VCaP (cell line): ENCODE data around the gene MS4A1.
"Not testable (repeated sequence)": the region's sequence is repeated elsewhere in the genome, so short reads cannot be mapped to it uniquely, and the experiment has no call there.

ENCODE experiments used
- H3K27ac ChIP-seq: fragments of 450-650 bp; 2 replicates; pipeline ENCODE4 v1.5.1; 2017
- TF ChIP-seq, protein P1 (sequence below): fragments of 450-650 bp; conservative IDR thresholded peaks from 2 replicates; pipeline ENCODE4 v1.5.1; 2017; ENCODE audit warnings: mild to moderate bottlenecking, moderate library complexity

Gene MS4A1

GRCh38 chr11:60500276-60500910 lies 44.7 kb downstream of the MS4A1 start:
- no peak overlapping the region for H3K27ac ChIP-seq
- TF ChIP-seq, protein P1, sequence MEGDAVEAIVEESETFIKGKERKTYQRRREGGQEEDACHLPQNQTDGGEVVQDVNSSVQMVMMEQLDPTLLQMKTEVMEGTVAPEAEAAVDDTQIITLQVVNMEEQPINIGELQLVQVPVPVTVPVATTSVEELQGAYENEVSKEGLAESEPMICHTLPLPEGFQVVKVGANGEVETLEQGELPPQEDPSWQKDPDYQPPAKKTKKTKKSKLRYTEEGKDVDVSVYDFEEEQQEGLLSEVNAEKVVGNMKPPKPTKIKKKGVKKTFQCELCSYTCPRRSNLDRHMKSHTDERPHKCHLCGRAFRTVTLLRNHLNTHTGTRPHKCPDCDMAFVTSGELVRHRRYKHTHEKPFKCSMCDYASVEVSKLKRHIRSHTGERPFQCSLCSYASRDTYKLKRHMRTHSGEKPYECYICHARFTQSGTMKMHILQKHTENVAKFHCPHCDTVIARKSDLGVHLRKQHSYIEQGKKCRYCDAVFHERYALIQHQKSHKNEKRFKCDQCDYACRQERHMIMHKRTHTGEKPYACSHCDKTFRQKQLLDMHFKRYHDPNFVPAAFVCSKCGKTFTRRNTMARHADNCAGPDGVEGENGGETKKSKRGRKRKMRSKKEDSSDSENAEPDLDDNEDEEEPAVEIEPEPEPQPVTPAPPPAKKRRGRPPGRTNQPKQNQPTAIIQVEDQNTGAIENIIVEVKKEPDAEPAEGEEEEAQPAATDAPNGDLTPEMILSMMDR = no peak

- TF ChIP-seq, protein P1 = no peak
Observed at GRCh38 chr11:60502221-60502775, 46.7 kb downstream of the MS4A1 start.

DNA sequence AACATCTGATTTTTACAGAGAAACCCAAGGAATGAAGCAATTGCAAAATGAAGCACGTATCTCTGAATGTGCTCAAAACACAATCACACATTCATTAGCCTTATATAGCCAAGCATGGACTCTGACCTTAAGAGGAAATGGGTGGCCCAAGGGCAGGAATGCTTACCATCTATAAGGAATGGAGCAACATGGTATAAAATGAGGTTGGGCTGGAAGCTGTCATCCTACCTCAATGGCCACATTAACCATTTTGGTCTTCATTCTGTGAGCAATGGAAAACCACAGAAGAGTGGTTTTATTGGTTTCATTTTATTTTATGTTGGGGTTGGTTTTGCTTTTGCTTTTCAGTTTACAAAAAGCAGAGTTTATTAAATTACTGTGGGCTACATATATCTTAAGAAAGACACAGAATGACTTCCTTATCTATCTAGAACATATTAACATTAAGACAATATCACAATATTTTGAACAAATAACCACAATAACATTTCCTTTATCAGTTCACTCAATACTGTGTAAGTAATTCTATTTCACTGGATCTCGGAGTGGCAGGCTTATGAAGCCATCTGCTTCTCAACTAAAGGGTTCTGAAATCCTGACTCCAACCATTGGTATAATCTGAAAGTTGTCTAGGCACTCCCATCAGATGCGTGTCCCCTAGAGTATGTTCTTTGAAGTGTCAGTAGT lies 48.7 kb downstream of the MS4A1 start:
- TF ChIP-seq, protein P1 = no peak
- H3K27ac ChIP-seq = no peak overlapping the region

More at GRCh38 chr11:60502221-60502775, 46.7 kb downstream of the MS4A1 start:
- no peak overlapping the region for H3K27ac ChIP-seq

- not testable (repeated sequence) for H3K27ac ChIP-seq
Observed at GRCh38 chr11:60509609-60510008, 54.0 kb downstream of the MS4A1 start.

- H3K27ac ChIP-seq = not testable (repeated sequence)
Observed at GRCh38 chr11:60510209-60510608, 54.6 kb downstream of the MS4A1 start.

DNA sequence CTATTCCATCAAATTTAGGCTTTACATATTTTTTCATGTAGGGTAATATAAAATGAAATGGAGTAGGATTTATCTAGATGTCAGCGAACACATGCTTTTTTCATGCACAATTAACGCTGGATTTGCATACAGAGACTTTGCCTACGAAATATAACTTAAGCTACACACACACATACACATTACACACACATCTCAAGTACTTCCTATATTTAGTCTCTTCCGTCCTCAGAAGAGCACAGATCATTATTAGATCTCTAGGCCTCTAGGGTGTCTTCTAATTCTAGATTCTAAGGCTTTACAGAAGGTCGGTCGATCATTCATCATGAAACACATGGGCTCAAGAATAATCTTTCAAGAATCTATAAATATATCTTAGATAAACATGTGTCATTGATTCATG lies 55.7 kb downstream of the MS4A1 start:
- no peak overlapping the region for H3K27ac ChIP-seq
- TF ChIP-seq, protein P1 = no peak

GRCh38 chr11:60512651-60513225 lies 57.1 kb downstream of the MS4A1 start:
- no peak overlapping the region for H3K27ac ChIP-seq
- TF ChIP-seq, protein P1 = no peak

GRCh38 chr11:60513496-60514460 lies 58.1 kb downstream of the MS4A1 start:
- no peak overlapping the region for H3K27ac ChIP-seq
- TF ChIP-seq, protein P1 = no peak
